IMR-90 (cell line): ENCODE results near the gene BEST1. TPM values are rescaled to one million over a fixed set of nuclear protein-coding genes. Genes with fewer than 3 reads are reported as not detected.
A peak's percentile ranks its signal among the peaks of the same experiment; 100 is the strongest.

Source experiments
- ATAC-seq: fragments of 200-7000 bp; cut with Tn5 transposase; 2 replicates; pipeline ENCODE4 v1.9.1; 2020; ENCODE audit warnings: low read depth, mild to moderate bottlenecking, moderate library complexity
- BruUV-seq: library from RNA; stranded (reverse); fragments of 400-500 nt; replicated peaks from 2 replicates; lab custom pipeline; 2021; lab: Mats Ljungman, UMichigan
- CTCF ChIA-PET: fragments of 300-600 bp; formaldehyde crosslinking; extraction: SDS; loops from one replicate; lab custom pipeline; 2021; ENCODE audit warnings: antibody characterized with exemption; lab: Yijun Ruan, JAX
- POLR2A ChIA-PET: fragments of 300-600 bp; sonication (Branson Sonifier 250); formaldehyde crosslinking; loops from one replicate; lab custom pipeline; 2022; ENCODE audit warnings: antibody characterized with exemption; ENCODE audit not compliant: unreplicated experiment; lab: Charles Lee
- DNase-seq: peaks from one replicate; pipeline ENCODE4 v3.0.0; 2013
- H2AFZ ChIP-seq: replicated peaks from 2 replicates; pipeline ENCODE3; 2013; ENCODE audit warnings: low read length, mild to moderate bottlenecking; ENCODE audit not compliant: poor library complexity
- H2AK5ac ChIP-seq: 2 replicates; pipeline ENCODE4 v1.6.1; 2013; ENCODE audit warnings: low read depth, low read length, inconsistent platforms
- H2AK9ac ChIP-seq: replicated peaks from 2 replicates; pipeline ENCODE3; 2013; ENCODE audit warnings: mild to moderate bottlenecking, low read depth, low read length, moderate library complexity; ENCODE audit not compliant: poor library complexity
- H2BK120ac ChIP-seq: 2 replicates; pipeline ENCODE4 v1.6.1; 2013; ENCODE audit warnings: low read depth, low read length, inconsistent platforms
- H2BK15ac ChIP-seq: 3 replicates; pipeline ENCODE4 v1.6.1; 2013; ENCODE audit warnings: low read depth, low read length, inconsistent platforms
- H2BK20ac ChIP-seq: 2 replicates; pipeline ENCODE4 v1.6.1; 2013; ENCODE audit warnings: low read depth, mild to moderate bottlenecking, inconsistent platforms, low read length, moderate library complexity
- H2BK5ac ChIP-seq: 2 replicates; pipeline ENCODE4 v1.6.1; 2013; ENCODE audit warnings: mild to moderate bottlenecking, low read depth, low read length, inconsistent platforms; ENCODE audit not compliant: poor library complexity, severe bottlenecking
- H3K14ac ChIP-seq: replicated peaks from 2 replicates; pipeline ENCODE4 v1.6.1; 2013; ENCODE audit warnings: low read depth, low read length, inconsistent platforms
- H3K18ac ChIP-seq: 2 replicates; pipeline ENCODE4 v1.6.1; 2013; ENCODE audit warnings: low read depth, low read length, control low read depth
- H3K23ac ChIP-seq: 2 replicates; pipeline ENCODE4 v1.6.1; 2013; ENCODE audit warnings: low read depth, low read length, inconsistent platforms
- H3K27ac ChIP-seq: 2 replicates; pipeline ENCODE4 v1.5.1; 2013; ENCODE audit warnings: mild to moderate bottlenecking, control low read depth, low read length; ENCODE audit not compliant: insufficient read depth
- H3K27me3 ChIP-seq: 2 replicates; pipeline ENCODE4 v1.6.1; 2013; ENCODE audit warnings: low read length; ENCODE audit not compliant: control insufficient read depth, insufficient read depth
- H3K36me3 ChIP-seq: 2 replicates; pipeline ENCODE4 v1.6.1; 2013; ENCODE audit warnings: low read length, mixed read lengths; ENCODE audit not compliant: control insufficient read depth, insufficient read depth
- H3K4ac ChIP-seq: 2 replicates; pipeline ENCODE4 v1.6.1; 2013; ENCODE audit warnings: low read depth, low read length, inconsistent platforms
- H3K4me1 ChIP-seq: 2 replicates; pipeline ENCODE4 v1.6.1; 2013; ENCODE audit warnings: low read length, mixed read lengths; ENCODE audit not compliant: control insufficient read depth, insufficient read depth
- H3K4me2 ChIP-seq: 2 replicates; pipeline ENCODE4 v1.6.1; 2013; ENCODE audit warnings: low read depth, mild to moderate bottlenecking, control low read depth, low read length, moderate library complexity
- H3K4me3 ChIP-seq: 2 replicates; pipeline ENCODE4 v1.5.1; 2013; ENCODE audit warnings: low read depth, mild to moderate bottlenecking, control low read depth, low read length, moderate library complexity; ENCODE audit not compliant: insufficient read depth
- H3K56ac ChIP-seq: 2 replicates; pipeline ENCODE4 v1.6.1; 2013; ENCODE audit warnings: low read length, inconsistent platforms; ENCODE audit not compliant: insufficient read depth; ENCODE audit errors: extremely low read depth
- H3K79me1 ChIP-seq, 2 experiments: 2 replicates each; pipeline ENCODE4 v1.6.1; 2013; ENCODE audit warnings: low read length in 2 of 2, inconsistent platforms in 1 of 2, low read depth in 1 of 2
- H3K9ac ChIP-seq: 2 replicates; pipeline ENCODE4 v1.6.1; 2013; ENCODE audit warnings: low read depth, low read length, control low read depth
- H3K9me1 ChIP-seq: 2 replicates; pipeline ENCODE4 v1.6.1; 2013; ENCODE audit warnings: low read length, inconsistent platforms; ENCODE audit not compliant: insufficient read depth
- H3K9me3 ChIP-seq: 2 replicates; pipeline ENCODE4 v1.6.1; 2013; ENCODE audit warnings: low read length; ENCODE audit not compliant: control insufficient read depth, insufficient read depth
- H4K20me1 ChIP-seq: 2 replicates; pipeline ENCODE4 v1.6.1; 2013; ENCODE audit warnings: low read length, inconsistent platforms; ENCODE audit not compliant: insufficient read depth
- H4K5ac ChIP-seq: 2 replicates; pipeline ENCODE4 v1.6.1; 2013; ENCODE audit warnings: mild to moderate bottlenecking, low read depth, low read length, control low read depth
- H4K8ac ChIP-seq, 2 experiments: 2 replicates each; pipeline ENCODE4 v1.6.1; 2013; ENCODE audit warnings: low read depth in 2 of 2, low read length in 2 of 2, control low read depth in 1 of 2, inconsistent platforms in 1 of 2
- H4K91ac ChIP-seq: 2 replicates; pipeline ENCODE4 v1.6.1; 2013; ENCODE audit warnings: low read depth, low read length, inconsistent platforms; ENCODE audit not compliant: insufficient read depth
- BHLHE40 ChIP-seq: fragments of 150-350 bp; IDR thresholded peaks from 2 replicates; pipeline ENCODE4 v1.6.1; 2016; ENCODE audit warnings: mild to moderate bottlenecking, low read depth, low read length
- CEBPB ChIP-seq: IDR thresholded peaks from 2 replicates; pipeline ENCODE4 v1.6.1; 2012; ENCODE audit warnings: low read depth, low read length, improper control_type of control experiment
- CHD1 ChIP-seq: IDR thresholded peaks from 2 replicates; pipeline ENCODE4 v1.6.1; 2012; ENCODE audit warnings: low read depth, low read length, improper control_type of control experiment
- FOS ChIP-seq: fragments of 150-350 bp; IDR thresholded peaks from 2 replicates; pipeline ENCODE4 v1.6.1; 2016; ENCODE audit warnings: low read depth, low read length
- MAFK ChIP-seq: IDR thresholded peaks from 2 replicates; pipeline ENCODE4 v1.6.1; 2012; ENCODE audit warnings: low read depth, low read length, improper control_type of control experiment
- MAZ ChIP-seq: IDR thresholded peaks from 2 replicates; pipeline ENCODE4 v1.6.1; 2012; ENCODE audit warnings: low read depth, mild to moderate bottlenecking, low read length, improper control_type of control experiment, moderate library complexity, borderline replicate concordance
- MXI1 ChIP-seq: IDR thresholded peaks from 2 replicates; pipeline ENCODE4 v1.6.1; 2012; ENCODE audit warnings: low read depth, mild to moderate bottlenecking, low read length, moderate library complexity, borderline replicate concordance
- NFE2L2 ChIP-seq: fragments of 150-350 bp; IDR thresholded peaks from 2 replicates; pipeline ENCODE4 v1.6.1; 2016; ENCODE audit warnings: low read depth, mild to moderate bottlenecking, low read length
- POLR2A ChIP-seq: IDR thresholded peaks from 2 replicates; pipeline ENCODE4 v1.6.1; 2012; ENCODE audit warnings: mild to moderate bottlenecking, low read depth, low read length
- RAD21 ChIP-seq: IDR thresholded peaks from 2 replicates; pipeline ENCODE4 v1.6.1; 2012; ENCODE audit warnings: low read length, improper control_type of control experiment
- RCOR1 ChIP-seq: IDR thresholded peaks from 2 replicates; pipeline ENCODE4 v1.6.1; 2012; ENCODE audit warnings: mild to moderate bottlenecking, low read length, improper control_type of control experiment; ENCODE audit not compliant: insufficient replicate concordance
- RFX5 ChIP-seq: IDR thresholded peaks from 2 replicates; pipeline ENCODE4 v1.8.0; 2012; ENCODE audit warnings: low read depth, mild to moderate bottlenecking, low read length, moderate library complexity
- SMC3 ChIP-seq: fragments of 150-350 bp; IDR thresholded peaks from 2 replicates; pipeline ENCODE4 v1.6.1; 2016; ENCODE audit warnings: low read depth, mild to moderate bottlenecking, antibody characterized with exemption, low read length, moderate library complexity
- WGBS, 2 experiments: methylation state at CpG; one replicate each; pipeline versions ENCODE4 v1.1.5 to v1.1.7; 2013; ENCODE audit warnings: missing lambda C conversion rate in 2 of 2; ENCODE audit not compliant: insufficient read length in 1 of 2; ENCODE audit errors: extremely low coverage in 2 of 2; 5-methylcytosine and 5-hydroxymethylcytosine counted together
- dilution Hi-C: fragments of 300-500 bp; cut with HindIII; formaldehyde crosslinking; loops from one replicate; pipeline ENCODE4 v1.14.3; 2018; ENCODE audit warnings: low sequenced_read_pairs; ENCODE audit not compliant: unreplicated experiment
- in situ Hi-C: fragments of 300-500 bp; cut with MboI; formaldehyde crosslinking; loops from 3 replicates; pipeline ENCODE4 v1.14.3; 2019; ENCODE audit warnings: low sequenced_read_pairs, inconsistent platforms, mixed read lengths
- intact Hi-C: fragments of 100-400 bp; cut with micrococcal nuclease; formaldehyde crosslinking; loops from 2 replicates; pipeline ENCODE4 v1.10.0; 2022
- polyA plus RNA-seq, 3 experiments: library from polyadenylated mRNA; depleted of rRNA; stranded (reverse); fragments of >200 nt; gene quantifications; 2 replicates each; pipeline ENCODE4 v1.2.3, GENCODE V29; 2012; ENCODE audit warnings: low replicate concordance in 1 of 3
- total RNA-seq: library from RNA; depleted of rRNA; stranded (reverse); fragments of >200 nt; gene quantifications from 2 replicates; pipeline ENCODE4 v1.2.3, GENCODE V29; 2012
- TF ChIP-seq, protein P1 (sequence below): fragments of 150-350 bp; IDR thresholded peaks from 2 replicates; pipeline ENCODE4 v1.6.1; 2017; ENCODE audit warnings: mild to moderate bottlenecking, antibody characterized with exemption, low read length, low read depth
- TF ChIP-seq, protein P2 (sequence below): fragments of 150-350 bp; IDR thresholded peaks from 2 replicates; pipeline ENCODE4 v1.6.1; 2016; ENCODE audit warnings: low read depth, mild to moderate bottlenecking, low read length, moderate library complexity, borderline replicate concordance
- TF ChIP-seq, protein P3 (sequence below): conservative IDR thresholded peaks from 2 replicates; pipeline ENCODE4 v1.5.1; 2012; ENCODE audit warnings: mild to moderate bottlenecking, low read depth, low read length, improper control_type of control experiment

The BEST1 gene
- total and polyA plus RNA-seq, 2 of the 4 experiments (the other 2 are of a cell fraction) = 0.90 to 1.4 TPM

DNA sequence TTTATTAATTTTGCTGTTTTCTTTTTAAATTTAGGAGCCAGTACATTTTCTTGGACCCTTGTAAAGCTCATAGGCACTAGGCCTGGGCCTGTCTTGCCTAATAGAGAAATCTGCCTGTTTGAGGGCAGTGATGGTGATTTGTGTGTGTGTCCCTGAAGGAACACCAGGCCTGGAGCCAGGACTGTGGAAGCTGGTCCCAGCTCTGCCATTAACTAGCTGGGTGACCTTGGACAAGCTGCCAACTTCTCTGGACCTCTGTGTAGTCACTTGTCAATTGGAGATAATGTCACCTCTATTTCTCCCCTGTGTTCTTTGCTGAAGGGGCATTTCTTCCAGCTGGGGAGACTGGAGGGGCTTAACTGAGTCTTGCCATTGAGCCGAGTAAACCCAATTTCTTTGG, 33.3 kb downstream of the BEST1 start:
- no peaks in the 10 kb centered on the region for H3K79me1 ChIP-seq
- ChIA-PET POLR2A (interaction anchor here (0.6 kb wide), 1 partner anchor 22 kb away, joined by 3 read pairs; no protein-coding TSS in a partner anchor), CTCF (no interaction called here)
- H3K4me3 ChIP-seq = no peak overlapping the region
- H3K9ac ChIP-seq = no peak overlapping the region
- peak overlapping the region; percentile 44 for H2AFZ ChIP-seq
- H3K23ac ChIP-seq = no peak overlapping the region
- dilution Hi-C loops = no loop called here
- no peak overlapping the region for H3K14ac ChIP-seq
- H3K18ac ChIP-seq = no peak overlapping the region
- no peak overlapping the region for H2BK5ac ChIP-seq
- no peak overlapping the region for H3K27ac ChIP-seq
- H3K9me1 ChIP-seq = no peaks in the 10 kb centered on the region
- H2AK9ac ChIP-seq = no peak overlapping the region
- H4K8ac ChIP-seq = no peak overlapping the region
- H3K4ac ChIP-seq = no peak overlapping the region
- no peak for TF ChIP-seq MAZ
- no peak for TF ChIP-seq BHLHE40
- TF ChIP-seq RFX5 = no peak
- TF ChIP-seq RAD21 = no peak
- TF ChIP-seq POLR2A = no peak
- no peak for TF ChIP-seq CHD1
- TF ChIP-seq MAFK = no peak
- TF ChIP-seq, protein P1, sequence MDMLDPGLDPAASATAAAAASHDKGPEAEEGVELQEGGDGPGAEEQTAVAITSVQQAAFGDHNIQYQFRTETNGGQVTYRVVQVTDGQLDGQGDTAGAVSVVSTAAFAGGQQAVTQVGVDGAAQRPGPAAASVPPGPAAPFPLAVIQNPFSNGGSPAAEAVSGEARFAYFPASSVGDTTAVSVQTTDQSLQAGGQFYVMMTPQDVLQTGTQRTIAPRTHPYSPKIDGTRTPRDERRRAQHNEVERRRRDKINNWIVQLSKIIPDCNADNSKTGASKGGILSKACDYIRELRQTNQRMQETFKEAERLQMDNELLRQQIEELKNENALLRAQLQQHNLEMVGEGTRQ = no peak
- no peak for TF ChIP-seq RCOR1
- no peak for TF ChIP-seq NFE2L2
- no peak for TF ChIP-seq MXI1
- TF ChIP-seq FOS = no peak
- TF ChIP-seq, protein P2, sequence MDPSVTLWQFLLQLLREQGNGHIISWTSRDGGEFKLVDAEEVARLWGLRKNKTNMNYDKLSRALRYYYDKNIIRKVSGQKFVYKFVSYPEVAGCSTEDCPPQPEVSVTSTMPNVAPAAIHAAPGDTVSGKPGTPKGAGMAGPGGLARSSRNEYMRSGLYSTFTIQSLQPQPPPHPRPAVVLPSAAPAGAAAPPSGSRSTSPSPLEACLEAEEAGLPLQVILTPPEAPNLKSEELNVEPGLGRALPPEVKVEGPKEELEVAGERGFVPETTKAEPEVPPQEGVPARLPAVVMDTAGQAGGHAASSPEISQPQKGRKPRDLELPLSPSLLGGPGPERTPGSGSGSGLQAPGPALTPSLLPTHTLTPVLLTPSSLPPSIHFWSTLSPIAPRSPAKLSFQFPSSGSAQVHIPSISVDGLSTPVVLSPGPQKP = no peak
- no peak for TF ChIP-seq CEBPB
- TF ChIP-seq, protein P3, sequence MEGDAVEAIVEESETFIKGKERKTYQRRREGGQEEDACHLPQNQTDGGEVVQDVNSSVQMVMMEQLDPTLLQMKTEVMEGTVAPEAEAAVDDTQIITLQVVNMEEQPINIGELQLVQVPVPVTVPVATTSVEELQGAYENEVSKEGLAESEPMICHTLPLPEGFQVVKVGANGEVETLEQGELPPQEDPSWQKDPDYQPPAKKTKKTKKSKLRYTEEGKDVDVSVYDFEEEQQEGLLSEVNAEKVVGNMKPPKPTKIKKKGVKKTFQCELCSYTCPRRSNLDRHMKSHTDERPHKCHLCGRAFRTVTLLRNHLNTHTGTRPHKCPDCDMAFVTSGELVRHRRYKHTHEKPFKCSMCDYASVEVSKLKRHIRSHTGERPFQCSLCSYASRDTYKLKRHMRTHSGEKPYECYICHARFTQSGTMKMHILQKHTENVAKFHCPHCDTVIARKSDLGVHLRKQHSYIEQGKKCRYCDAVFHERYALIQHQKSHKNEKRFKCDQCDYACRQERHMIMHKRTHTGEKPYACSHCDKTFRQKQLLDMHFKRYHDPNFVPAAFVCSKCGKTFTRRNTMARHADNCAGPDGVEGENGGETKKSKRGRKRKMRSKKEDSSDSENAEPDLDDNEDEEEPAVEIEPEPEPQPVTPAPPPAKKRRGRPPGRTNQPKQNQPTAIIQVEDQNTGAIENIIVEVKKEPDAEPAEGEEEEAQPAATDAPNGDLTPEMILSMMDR = no peak
- no peak for TF ChIP-seq SMC3
- H4K5ac ChIP-seq = no peak overlapping the region
- H3K56ac ChIP-seq = no peak overlapping the region
- H2AK5ac ChIP-seq = no peak overlapping the region
- BruUV-seq = no TSS peak
- in situ Hi-C loops = no loop called here
- H3K27me3 ChIP-seq = no peaks in the 10 kb centered on the region; the same call in 1 of the 2 replicates
- no peak overlapping the region for H4K91ac ChIP-seq
- no peaks in the 10 kb centered on the region for H4K20me1 ChIP-seq
- peaks cover 5% of the 10 kb centered on the region; the same call in 1 of the 2 replicates for H3K9me3 ChIP-seq
- H3K36me3 ChIP-seq = no peaks in the 10 kb centered on the region
- no peak for ATAC-seq
- no peak overlapping the region for H2BK20ac ChIP-seq
- intact Hi-C loops = no loop called here
- WGBS, 2 experiments = no CpG with 5 or more reads among the region's 1 CpG
- no peak overlapping the region for H2BK120ac ChIP-seq
- H2BK15ac ChIP-seq = no peak overlapping the region
- peaks cover 7% of the 10 kb centered on the region for H3K4me1 ChIP-seq
- no peak overlapping the region for H3K4me2 ChIP-seq
- no peak for DNase-seq
